Mucosa of rectum (tissue), 2 donors: ENCODE measurements around the gene TMEM19.
A peak's percentile ranks its signal among the peaks of the same experiment; 100 is the strongest.

ENCODE experiments used
- H3K27ac ChIP-seq, 2 donors: one replicate each; pipeline ENCODE4 v1.7.0; 2013; ENCODE audit warnings: inconsistent platforms in 2 of 2, low read depth in 2 of 2, low read length in 2 of 2
- H3K27me3 ChIP-seq, 2 donors: one replicate each; pipeline ENCODE4 v1.7.0; 2013; ENCODE audit warnings: low read length in 2 of 2; ENCODE audit not compliant: control insufficient read depth in 2 of 2, insufficient read depth in 2 of 2
- H3K36me3 ChIP-seq, 2 donors: one replicate each; pipeline ENCODE4 v1.7.0; 2013; ENCODE audit warnings: low read length in 2 of 2; ENCODE audit not compliant: control insufficient read depth in 2 of 2, insufficient read depth in 2 of 2
- H3K4me1 ChIP-seq, 2 donors: one replicate each; pipeline ENCODE4 v1.7.0; 2013; ENCODE audit warnings: low read length in 2 of 2, mild to moderate bottlenecking in 1 of 2; ENCODE audit not compliant: control insufficient read depth in 2 of 2, insufficient read depth in 2 of 2
- H3K4me3 ChIP-seq, 2 donors: one replicate each; pipeline ENCODE4 v1.7.0; 2013; ENCODE audit warnings: low read length in 2 of 2
- H3K9ac ChIP-seq, 2 donors: one replicate each; pipeline ENCODE4 v1.7.0; 2013; ENCODE audit warnings: low read length in 2 of 2, low read depth in 1 of 2, mild to moderate bottlenecking in 1 of 2
- H3K9me3 ChIP-seq, 2 donors: one replicate each; pipeline ENCODE4 v1.7.0; 2013; ENCODE audit warnings: low read length in 2 of 2; ENCODE audit not compliant: control insufficient read depth in 2 of 2
- donor health status: healthy.
- donor health status: Normal muscosa, but diverticular disease.

TMEM19 gene

DNA sequence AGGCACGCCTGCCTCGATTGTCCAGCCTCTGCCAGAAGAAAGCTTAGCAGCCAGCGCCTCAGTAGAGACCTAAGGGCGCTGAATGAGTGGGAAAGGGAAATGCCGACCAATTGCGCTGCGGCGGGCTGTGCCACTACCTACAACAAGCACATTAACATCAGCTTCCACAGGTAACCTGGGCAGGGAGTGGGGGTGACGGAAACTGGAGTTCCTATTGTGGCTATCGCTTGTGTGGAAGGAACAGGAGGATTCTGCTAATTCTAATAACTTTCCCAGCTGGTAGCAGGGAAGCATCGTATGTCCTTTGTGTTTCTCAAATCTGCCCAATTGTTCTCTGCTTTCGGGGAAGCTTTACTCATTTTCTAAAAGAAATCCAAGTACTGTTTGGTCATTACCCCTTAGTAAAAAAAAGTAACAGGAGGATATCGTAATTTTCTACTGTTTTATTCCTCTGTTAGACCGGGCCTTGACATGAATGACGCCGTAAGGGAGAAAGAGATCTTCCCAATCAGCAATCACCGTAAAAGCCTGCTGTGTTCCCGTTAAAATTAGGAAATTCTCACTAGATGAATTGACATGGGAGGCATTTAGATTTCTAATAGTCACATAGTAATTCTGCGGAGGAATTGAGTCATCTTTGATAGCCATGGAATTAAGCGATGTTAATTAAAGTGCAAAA lies 21.3 kb upstream of the TMEM19 start:
- H3K4me1 ChIP-seq, result peaks cover 6 to 13% of the 10 kb centered on the region in 2 donors
- H3K36me3 ChIP-seq, result peaks cover 1 to 4% of the 10 kb centered on the region in 2 donors
- peak overlapping the region; percentile 94 to 99 for H3K4me3 ChIP-seq
- peak overlapping the region; percentile 98 to 99 for H3K9ac ChIP-seq
- H3K27ac ChIP-seq, result peak overlapping the region; percentile 98 to 99
- H3K9me3 ChIP-seq, result no peaks in the 10 kb centered on the region
- no peaks in the 10 kb centered on the region for H3K27me3 ChIP-seq

DNA sequence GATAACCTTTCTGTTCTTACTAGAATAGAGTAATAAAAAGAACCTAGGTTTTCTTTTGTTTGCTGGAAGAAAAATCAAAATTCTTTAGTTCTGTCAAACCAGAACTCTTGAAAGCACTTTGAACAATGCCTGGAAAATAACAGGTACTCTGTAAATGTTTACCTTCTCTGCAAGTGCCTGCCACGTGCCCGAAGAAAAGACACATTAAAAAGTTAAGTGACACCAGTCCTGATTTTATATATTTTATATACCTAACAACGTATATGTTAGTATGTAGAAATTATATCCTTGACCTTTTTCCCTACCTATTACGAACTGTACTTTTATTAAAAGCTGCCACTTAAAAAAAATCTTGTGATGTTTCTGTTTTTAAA lies 20.8 kb upstream of the TMEM19 start:
- H3K9me3 ChIP-seq, result no peaks in the 10 kb centered on the region
- peak overlapping the region; percentile 98 to 99 for H3K27ac ChIP-seq

DNA sequence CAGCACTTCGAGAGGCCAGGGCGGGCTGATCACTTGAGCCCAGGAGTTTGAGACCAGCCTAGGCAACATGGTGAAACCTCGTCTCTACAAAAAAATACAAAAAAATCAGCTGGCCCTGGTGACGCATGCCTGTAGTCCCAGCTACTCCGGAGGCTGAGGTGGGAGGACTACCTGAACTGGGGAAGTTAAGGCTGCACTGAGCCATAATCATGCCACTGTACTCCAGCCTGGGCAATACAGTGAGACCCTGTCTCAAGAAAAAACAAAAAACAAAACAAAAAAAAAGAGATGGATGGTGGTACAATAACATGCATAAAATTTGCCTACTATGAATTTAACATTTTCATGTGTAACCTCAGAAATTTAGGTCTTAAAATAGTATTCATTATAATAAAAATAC lies 19.6 kb upstream of the TMEM19 start:
- H3K9ac ChIP-seq, result no peak overlapping the region
- no peak overlapping the region for H3K27ac ChIP-seq
- H3K4me1 ChIP-seq, result peaks cover 6 to 13% of the 10 kb centered on the region in 2 donors
- no peaks in the 10 kb centered on the region for H3K27me3 ChIP-seq
- peaks cover 0 to 2% of the 10 kb centered on the region in 2 donors for H3K36me3 ChIP-seq
- no peaks in the 10 kb centered on the region for H3K9me3 ChIP-seq
- H3K4me3 ChIP-seq, result no peak overlapping the region

More for the DNA sequence above, 20.8 kb upstream of the TMEM19 start:
- H3K4me3 ChIP-seq, result peak overlapping the region; percentile 94 to 99
- peak overlapping the region; percentile 98 to 99 for H3K9ac ChIP-seq
- no peaks in the 10 kb centered on the region for H3K27me3 ChIP-seq
- peaks cover 0 to 2% of the 10 kb centered on the region in 2 donors for H3K36me3 ChIP-seq
- H3K4me1 ChIP-seq, result peaks cover 6 to 13% of the 10 kb centered on the region in 2 donors

DNA sequence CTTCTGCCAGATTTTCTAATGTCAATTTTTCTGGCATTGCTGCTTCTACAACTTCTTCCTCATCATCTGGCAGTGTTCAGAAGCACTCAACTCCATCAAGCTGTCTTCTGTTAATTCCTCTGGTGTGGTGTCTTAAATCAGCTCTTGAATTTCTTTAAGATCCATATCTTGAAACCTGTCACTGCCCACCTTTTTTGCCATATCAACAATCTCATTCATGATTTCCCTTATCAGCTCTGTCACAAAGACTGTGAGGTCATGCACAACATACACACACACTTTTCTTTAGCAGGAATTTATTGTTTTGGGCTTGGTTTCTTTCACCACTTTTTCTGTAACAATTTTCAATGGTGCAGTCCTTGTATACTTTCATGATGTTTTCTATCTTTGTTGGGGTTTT lies 14.6 kb upstream of the TMEM19 start:
- H3K27me3 ChIP-seq, result no peaks in the 10 kb centered on the region
- H3K9me3 ChIP-seq, result no peaks in the 10 kb centered on the region
- no peak overlapping the region for H3K4me3 ChIP-seq
- H3K4me1 ChIP-seq, result no peaks in the 10 kb centered on the region
- H3K36me3 ChIP-seq, result no peaks in the 10 kb centered on the region
- H3K9ac ChIP-seq, result no peak overlapping the region
- H3K27ac ChIP-seq, result no peak overlapping the region

DNA sequence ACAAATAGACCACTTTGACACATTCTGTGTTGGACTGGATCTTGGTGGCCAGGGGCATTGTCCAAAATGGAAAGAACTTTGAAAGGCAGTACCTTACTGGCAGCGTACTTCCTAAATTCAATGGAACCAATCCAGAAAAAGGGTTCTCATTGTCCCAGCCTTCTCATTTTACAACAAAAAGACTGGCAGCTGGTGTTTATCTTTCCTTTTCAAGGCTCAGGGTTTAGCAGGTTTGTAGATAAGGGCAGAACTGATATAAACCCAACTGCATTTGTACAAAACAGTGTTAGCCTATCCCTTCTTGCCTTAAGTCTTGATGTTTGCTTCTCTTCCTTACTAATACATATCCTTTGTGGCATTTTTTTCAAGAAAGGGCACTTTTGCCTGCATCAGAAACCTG lies 14.1 kb upstream of the TMEM19 start:
- H3K27ac ChIP-seq, result no peak overlapping the region
- H3K9ac ChIP-seq, result no peak overlapping the region
- no peaks in the 10 kb centered on the region for H3K27me3 ChIP-seq
- no peaks in the 10 kb centered on the region for H3K36me3 ChIP-seq
- H3K9me3 ChIP-seq, result no peaks in the 10 kb centered on the region
- no peak overlapping the region for H3K4me3 ChIP-seq
- H3K4me1 ChIP-seq, result no peaks in the 10 kb centered on the region

DNA sequence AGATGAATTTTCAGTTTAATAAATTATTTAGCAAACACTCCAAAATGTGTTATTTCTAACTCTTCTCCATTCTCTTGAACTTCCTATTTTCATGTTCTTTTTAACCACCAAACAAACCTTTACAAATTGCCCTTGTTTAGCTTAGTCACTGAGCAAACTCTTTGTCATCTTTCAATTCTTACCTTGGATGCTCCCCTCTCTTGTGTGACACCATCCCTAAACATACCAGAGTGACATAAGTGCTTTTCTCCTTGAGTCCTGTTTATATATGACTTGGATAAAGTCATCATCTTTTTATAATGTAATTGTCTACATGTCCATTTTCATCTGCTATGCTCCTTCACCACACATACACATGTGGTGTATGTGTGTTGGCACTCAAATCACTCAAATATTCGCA lies 3.4 kb upstream of the TMEM19 start:
- H3K9ac ChIP-seq, result no peak overlapping the region
- H3K27me3 ChIP-seq, result no peaks in the 10 kb centered on the region
- no peak overlapping the region for H3K4me3 ChIP-seq
- peaks cover 0 to 8% of the 10 kb centered on the region in 2 donors for H3K4me1 ChIP-seq
- H3K27ac ChIP-seq, result no peak overlapping the region
- no peaks in the 10 kb centered on the region for H3K9me3 ChIP-seq
- no peaks in the 10 kb centered on the region for H3K36me3 ChIP-seq

DNA sequence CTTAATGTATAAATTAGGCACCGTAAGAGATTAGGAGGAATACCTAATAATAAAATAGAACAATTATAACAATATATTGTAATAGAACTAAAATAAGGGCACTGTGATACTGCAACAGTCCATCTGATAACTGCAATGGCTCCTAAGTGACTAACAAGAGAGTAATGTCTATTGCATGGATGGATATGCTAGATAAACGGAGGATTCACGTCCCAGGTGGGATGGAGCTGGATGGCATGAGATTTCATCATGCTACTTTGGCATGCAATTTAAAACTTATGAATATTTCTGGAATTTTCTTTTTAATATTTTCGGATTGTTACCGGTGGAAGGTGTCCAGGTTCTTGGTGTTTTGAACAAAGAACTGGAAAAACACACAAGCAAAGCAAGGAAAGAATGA lies 2.2 kb upstream of the TMEM19 start:
- H3K27ac ChIP-seq, result no peak overlapping the region
- H3K36me3 ChIP-seq, result no peaks in the 10 kb centered on the region

DNA sequence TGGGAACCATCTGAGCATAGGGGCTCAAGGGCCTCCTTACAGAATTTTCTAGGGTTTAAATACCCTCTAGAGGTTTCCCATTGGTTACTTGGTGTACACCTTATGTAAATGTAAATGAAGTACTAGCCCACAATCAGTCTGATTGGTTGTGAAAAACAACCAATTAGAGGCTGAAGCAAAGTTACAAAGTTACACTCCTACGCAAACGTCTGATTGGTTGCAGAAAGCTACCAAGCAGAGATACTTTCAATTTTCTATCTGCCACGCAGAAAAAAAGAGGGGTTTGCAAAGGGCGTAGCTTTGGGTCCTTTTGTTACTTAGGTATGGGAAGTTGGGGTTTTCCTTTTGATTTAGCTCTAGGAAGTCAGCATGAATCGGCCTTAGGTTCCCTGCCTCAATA lies 1.8 kb upstream of the TMEM19 start:
- no peak overlapping the region for H3K27ac ChIP-seq
- peak overlapping the region in 1 of 2 donors; percentile 2 for H3K4me3 ChIP-seq
- H3K9ac ChIP-seq, result no peak overlapping the region

More for the DNA sequence above, 2.2 kb upstream of the TMEM19 start:
- Histone ChIP-seq H3K9ac (no peak overlapping the region), H3K4me3 (no peak overlapping the region), H3K27me3 (no peaks in the 10 kb centered on the region), H3K9me3 (no peaks in the 10 kb centered on the region), H3K4me1 (peaks cover 0 to 14% of the 10 kb centered on the region in 2 donors)

DNA sequence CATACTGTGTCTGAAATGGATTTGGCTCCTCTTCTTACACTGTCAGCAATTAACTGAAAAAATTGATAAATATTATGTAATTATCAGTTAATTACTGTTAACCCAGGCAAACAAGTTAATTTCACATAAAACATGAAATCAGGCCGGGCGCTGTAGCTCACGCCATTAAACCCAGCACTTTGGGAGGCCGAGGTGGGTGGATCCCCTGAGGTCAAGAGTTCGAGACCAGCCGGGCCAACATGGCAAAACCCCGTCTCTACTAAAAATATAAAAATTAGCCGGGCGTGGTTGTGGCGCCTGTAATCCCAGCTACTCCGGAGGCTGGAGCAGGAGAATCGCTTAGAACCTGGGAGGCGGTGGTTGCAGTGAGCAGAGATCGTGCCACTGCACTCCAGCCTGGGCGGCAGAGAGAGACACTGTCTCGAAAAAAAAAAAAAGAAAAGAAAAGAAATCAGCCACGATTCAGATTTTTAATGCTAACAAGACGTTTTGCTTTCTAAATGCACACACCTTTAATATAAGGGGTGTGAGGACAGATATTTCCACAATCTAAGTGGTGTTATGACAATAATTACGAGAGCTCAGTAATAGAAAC lies 473 bp upstream of the TMEM19 start:
- Histone ChIP-seq H3K4me3 (peak overlapping the region; percentile 90 to 94), H3K4me1 (peaks cover 0 to 14% of the 10 kb centered on the region in 2 donors), H3K27ac (peak overlapping the region; percentile 92 to 96), H3K36me3 (no peaks in the 10 kb centered on the region), H3K9me3 (no peaks in the 10 kb centered on the region), H3K9ac (peak overlapping the region; percentile 84 to 90), H3K27me3 (no peaks in the 10 kb centered on the region)

More for the DNA sequence above, 1.8 kb upstream of the TMEM19 start:
- no peaks in the 10 kb centered on the region for H3K9me3 ChIP-seq
- no peaks in the 10 kb centered on the region for H3K36me3 ChIP-seq
- no peaks in the 10 kb centered on the region for H3K27me3 ChIP-seq
- H3K4me1 ChIP-seq, result peaks cover 0 to 14% of the 10 kb centered on the region in 2 donors

DNA sequence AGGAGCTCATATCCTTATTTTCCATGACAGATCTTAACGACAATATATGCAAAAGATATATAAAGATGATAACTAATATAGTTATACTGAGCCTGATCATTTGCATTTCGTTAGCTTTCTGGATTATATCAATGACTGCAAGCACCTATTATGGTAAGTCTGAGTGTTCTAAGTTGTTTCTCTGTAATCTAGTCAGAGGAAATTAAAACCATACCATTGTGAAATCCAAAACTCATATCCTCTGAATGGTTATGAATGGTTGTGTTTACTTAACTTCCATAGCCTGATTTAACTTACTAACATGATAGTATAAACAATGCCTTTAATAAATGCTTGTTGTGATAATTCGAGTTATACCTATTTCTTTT lies 760 bp downstream of the TMEM19 start:
- Histone ChIP-seq H3K27me3 (no peaks in the 10 kb centered on the region), H3K9ac (peak overlapping the region; percentile 84 to 90), H3K4me1 (peaks cover 0 to 16% of the 10 kb centered on the region in 2 donors), H3K9me3 (no peaks in the 10 kb centered on the region), H3K4me3 (peak overlapping the region; percentile 90 to 94), H3K27ac (peak overlapping the region; percentile 92 to 96), H3K36me3 (no peaks in the 10 kb centered on the region)
